LHCN-M2 (cell line): ENCODE results near the gene CACNG7. TPM values are rescaled to one million over a fixed set of nuclear protein-coding genes. Genes with fewer than 3 reads are reported as not detected.

Experiments used
- DNase-seq: peaks from one replicate; pipeline ENCODE4 v3.0.0-alpha.2; 2012; ENCODE audit warnings: low read depth
- total RNA-seq: library from RNA; depleted of rRNA; stranded (reverse); fragments of >200 nt; gene quantifications from 2 replicates; pipeline ENCODE4 v1.2.3, GENCODE V29; 2014

Gene CACNG7
- total RNA-seq, 1 experiment from 2014 or later: 0.23 TPM

GRCh38 chr19:53951947-53952346 is 42.9 kb downstream of the CACNG7 start:
- no peak for DNase-seq

GRCh38 chr19:53953383-53953782 is 44.3 kb downstream of the CACNG7 start:
- no peak for DNase-seq

- DNase-seq: no peak
Observed at GRCh38 chr19:53957448-53958167, 48.5 kb downstream of the CACNG7 start.

- DNase-seq: no peak
Observed at GRCh38 chr19:53958168-53958571, 49.1 kb downstream of the CACNG7 start.

- no peak for DNase-seq
Observed at GRCh38 chr19:53958823-53959757, 50.0 kb downstream of the CACNG7 start.

GRCh38 chr19:53960187-53960586 is 51.1 kb downstream of the CACNG7 start:
- DNase-seq: no peak

- no peak for DNase-seq
Observed at GRCh38 chr19:53960886-53961285, 51.8 kb downstream of the CACNG7 start.

- DNase-seq: peak; percentile 32
Observed at GRCh38 chr19:53961523-53962356, 52.7 kb downstream of the CACNG7 start.

GRCh38 chr19:53962887-53963431 is 53.9 kb downstream of the CACNG7 start, which contains the start of gene CACNG8:
Gene CACNG8 (plus strand): TSS chr19:53962937.
- DNase-seq: no peak

- no peak for DNase-seq
Observed at GRCh38 chr19:53965091-53965490, 56.0 kb downstream of the CACNG7 start.

- DNase-seq: no peak
Observed at GRCh38 chr19:53966931-53967330, 57.9 kb downstream of the CACNG7 start.

- no peak for DNase-seq
Observed at GRCh38 chr19:53969366-53969765, 60.3 kb downstream of the CACNG7 start.

GRCh38 chr19:53971673-53972072 is 62.6 kb downstream of the CACNG7 start:
- DNase-seq: no peak

- DNase-seq: peak; percentile 84
Observed at GRCh38 chr19:53977429-53977990, 68.4 kb downstream of the CACNG7 start.

- peak; percentile 43 for DNase-seq
Observed at GRCh38 chr19:53977991-53978731, 69.1 kb downstream of the CACNG7 start.

- no peak for DNase-seq
Observed at GRCh38 chr19:53978975-53979801, 70.1 kb downstream of the CACNG7 start.

GRCh38 chr19:53980539-53981375 is 71.7 kb downstream of the CACNG7 start:
- DNase-seq: no peak

- no peak for DNase-seq
Observed at GRCh38 chr19:53981376-53981951, 72.4 kb downstream of the CACNG7 start.
